Measurements from ENCODE around the gene GDF2.

GDF2 gene

GRCh38 chr10:47339759-47340607, 17.7 kb downstream of the GDF2 start:
- Histone ChIP-seq H3K9ac (no peak overlapping the region), H3K4me2 (ENCODE audit: low read length) (no peak overlapping the region), H3K79me2 (no peaks in the 10 kb centered on the region), H3K36me3 (ENCODE audit: control insufficient read depth, insufficient read depth, low read length) (no peaks in the 10 kb centered on the region), H3K9me3 (ENCODE audit: control insufficient read depth, low read length) (no peaks in the 10 kb centered on the region), H3K27ac (no peak overlapping the region), H3K4me3 (ENCODE audit: low read depth, low read length) (no peak overlapping the region), H3K27me3 (ENCODE audit: control insufficient read depth, insufficient read depth, low read length) (no peaks in the 10 kb centered on the region), H2AFZ (no peak overlapping the region), H3K4me1 (no peaks in the 10 kb centered on the region)
- TF ChIP-seq, protein P1, sequence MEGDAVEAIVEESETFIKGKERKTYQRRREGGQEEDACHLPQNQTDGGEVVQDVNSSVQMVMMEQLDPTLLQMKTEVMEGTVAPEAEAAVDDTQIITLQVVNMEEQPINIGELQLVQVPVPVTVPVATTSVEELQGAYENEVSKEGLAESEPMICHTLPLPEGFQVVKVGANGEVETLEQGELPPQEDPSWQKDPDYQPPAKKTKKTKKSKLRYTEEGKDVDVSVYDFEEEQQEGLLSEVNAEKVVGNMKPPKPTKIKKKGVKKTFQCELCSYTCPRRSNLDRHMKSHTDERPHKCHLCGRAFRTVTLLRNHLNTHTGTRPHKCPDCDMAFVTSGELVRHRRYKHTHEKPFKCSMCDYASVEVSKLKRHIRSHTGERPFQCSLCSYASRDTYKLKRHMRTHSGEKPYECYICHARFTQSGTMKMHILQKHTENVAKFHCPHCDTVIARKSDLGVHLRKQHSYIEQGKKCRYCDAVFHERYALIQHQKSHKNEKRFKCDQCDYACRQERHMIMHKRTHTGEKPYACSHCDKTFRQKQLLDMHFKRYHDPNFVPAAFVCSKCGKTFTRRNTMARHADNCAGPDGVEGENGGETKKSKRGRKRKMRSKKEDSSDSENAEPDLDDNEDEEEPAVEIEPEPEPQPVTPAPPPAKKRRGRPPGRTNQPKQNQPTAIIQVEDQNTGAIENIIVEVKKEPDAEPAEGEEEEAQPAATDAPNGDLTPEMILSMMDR (IDR thresholded peaks at IDR 0.05): no peak

GRCh38 chr10:47340608-47341170, 18.4 kb downstream of the GDF2 start:
- Histone ChIP-seq H3K4me1 (no peaks in the 10 kb centered on the region), H3K27ac (no peak overlapping the region), H3K36me3 (ENCODE audit: control insufficient read depth, insufficient read depth, low read length) (no peaks in the 10 kb centered on the region), H3K9me3 (ENCODE audit: control insufficient read depth, low read length) (no peaks in the 10 kb centered on the region), H3K27me3 (ENCODE audit: control insufficient read depth, insufficient read depth, low read length) (no peaks in the 10 kb centered on the region), H2AFZ (no peak overlapping the region), H3K79me2 (no peaks in the 10 kb centered on the region), H3K9ac (no peak overlapping the region), H3K4me2 (ENCODE audit: low read length) (no peak overlapping the region), H3K4me3 (ENCODE audit: low read depth, low read length) (no peak overlapping the region)
- TF ChIP-seq, protein P1 (IDR thresholded peaks at IDR 0.05): peak; percentile 85

DNA sequence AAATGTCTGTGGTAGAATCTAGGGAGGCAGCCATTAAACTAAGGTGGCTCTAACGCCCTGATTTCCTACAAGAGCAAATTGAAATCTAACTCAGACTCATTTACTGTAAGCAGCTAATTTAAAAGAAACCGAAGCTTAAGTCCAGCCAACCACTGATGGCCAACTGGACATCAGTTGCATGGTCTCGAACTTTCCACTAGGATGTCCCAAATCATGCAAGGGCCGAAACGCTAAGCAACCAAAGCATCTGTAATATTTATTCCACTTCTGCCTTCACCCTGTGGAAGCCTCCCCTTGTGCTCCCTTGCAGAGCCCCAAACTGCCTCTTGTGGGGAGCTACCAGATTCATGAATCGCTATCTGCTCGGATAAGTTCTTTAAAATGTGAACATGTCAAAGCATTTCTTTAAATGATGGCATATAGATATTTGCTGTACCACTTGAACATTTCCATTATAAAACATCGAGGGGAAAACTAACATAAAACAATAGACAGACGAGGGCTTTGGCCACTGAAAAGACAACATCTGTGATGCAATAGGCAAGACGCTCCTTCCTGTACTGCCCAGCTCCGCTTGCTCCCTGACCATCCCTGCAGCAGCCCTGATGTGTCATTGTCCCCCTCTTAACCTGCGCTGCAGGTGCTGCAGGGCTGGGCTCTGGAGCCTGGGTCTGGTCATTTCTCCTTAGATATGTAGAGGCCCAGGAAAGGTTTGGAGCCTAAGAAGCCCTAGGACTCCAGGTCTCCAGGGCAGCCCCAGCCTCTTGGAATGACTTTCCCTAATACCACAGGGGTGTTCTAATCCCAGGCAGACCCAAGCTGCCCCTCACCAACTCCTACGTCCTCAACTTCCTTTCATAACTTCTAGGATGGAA, 23.0 kb downstream of the GDF2 start:
- H3K4me3 ChIP-seq (ENCODE audit: low read depth, low read length): no peak overlapping the region
- TF ChIP-seq, protein P1 (IDR thresholded peaks at IDR 0.05): no peak

DNA sequence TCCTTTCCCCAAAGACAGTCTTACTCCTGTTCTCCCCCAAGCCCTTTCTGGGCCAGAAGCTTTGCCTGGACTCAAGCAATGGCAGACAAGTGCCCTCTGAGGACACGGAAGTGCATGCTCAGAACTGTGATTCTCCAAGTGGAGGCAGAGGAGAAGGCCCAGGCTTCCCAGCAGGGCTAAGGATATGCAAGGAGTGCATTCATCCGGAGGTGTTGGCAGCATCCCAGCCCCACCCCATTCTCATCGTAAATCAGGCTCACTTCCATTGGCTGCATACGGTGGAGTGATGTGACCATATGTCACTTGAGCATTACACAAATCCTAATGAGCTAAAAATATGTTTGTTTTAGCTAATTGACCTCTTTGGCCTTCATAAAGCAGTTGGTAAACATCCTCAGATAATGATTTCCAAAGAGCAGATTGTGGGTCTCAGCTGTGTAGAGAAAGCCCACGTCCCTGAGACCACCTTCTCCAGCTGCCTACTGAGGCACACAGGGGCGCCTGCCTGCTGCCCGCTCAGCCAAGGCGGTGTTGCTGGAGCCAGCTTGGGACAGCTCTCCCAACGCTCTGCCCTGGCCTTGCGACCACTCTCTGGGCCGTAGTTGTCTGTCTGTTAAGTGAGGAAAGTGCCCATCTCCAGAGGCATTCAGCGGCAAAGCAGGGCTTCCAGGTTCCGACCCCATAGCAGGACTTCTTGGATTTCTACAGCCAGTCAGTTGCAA, 24.5 kb downstream of the GDF2 start:
- Histone ChIP-seq H3K27me3 (ENCODE audit: control insufficient read depth, insufficient read depth, low read length) (no peaks in the 10 kb centered on the region), H3K9me3 (ENCODE audit: control insufficient read depth, low read length) (no peaks in the 10 kb centered on the region), H3K9ac (no peak overlapping the region), H3K27ac (no peak overlapping the region), H2AFZ (no peak overlapping the region), H3K4me1 (no peaks in the 10 kb centered on the region), H3K36me3 (ENCODE audit: control insufficient read depth, insufficient read depth, low read length) (no peaks in the 10 kb centered on the region), H3K4me2 (ENCODE audit: low read length) (no peak overlapping the region), H3K79me2 (no peaks in the 10 kb centered on the region), H3K4me3 (ENCODE audit: low read depth, low read length) (no peak overlapping the region)
- TF ChIP-seq, protein P1 (IDR thresholded peaks at IDR 0.05): no peak

More for the DNA sequence above, 23.0 kb downstream of the GDF2 start:
- Histone ChIP-seq H3K9ac (no peak overlapping the region), H2AFZ (no peak overlapping the region), H3K4me1 (no peaks in the 10 kb centered on the region), H3K4me2 (ENCODE audit: low read length) (no peak overlapping the region), H3K27ac (no peak overlapping the region), H3K36me3 (ENCODE audit: control insufficient read depth, insufficient read depth, low read length) (no peaks in the 10 kb centered on the region), H3K79me2 (no peaks in the 10 kb centered on the region), H3K27me3 (ENCODE audit: control insufficient read depth, insufficient read depth, low read length) (no peaks in the 10 kb centered on the region), H3K9me3 (ENCODE audit: control insufficient read depth, low read length) (no peaks in the 10 kb centered on the region)
